Natural killer cell (primary cell): ENCODE results near the gene MACF1. TPM values are rescaled to one million over a fixed set of nuclear protein-coding genes. Genes with fewer than 3 reads are reported as not detected.

Experiments
- ATAC-seq, 3 donors: fragments of 150-1000 bp in 2 of 3; fragments of 200-7000 bp in 1 of 3; cut with Tn5 transposase; 1 replicate in 1 of 3; 2 replicates in 2 of 3; pipeline ENCODE4 v1.10.0; 2021; ENCODE audit warnings: mild to moderate bottlenecking in 2 of 3, moderate library complexity in 2 of 3
- DNase-seq, 2 donors: peaks; one replicate each; pipeline versions ENCODE4 v3.0.0 to v3.0.0-alpha.2; 2013 to 2021; ENCODE audit warnings: mixed read lengths in 1 of 2
- H3K27ac ChIP-seq: one replicate; pipeline ENCODE4 v1.5.1; 2013; ENCODE audit warnings: mild to moderate bottlenecking, low read length
- H3K27me3 ChIP-seq: one replicate; pipeline ENCODE4 v1.6.1; 2013; ENCODE audit warnings: low read length; ENCODE audit not compliant: control insufficient read depth, insufficient read depth
- H3K36me3 ChIP-seq: one replicate; pipeline ENCODE4 v1.6.1; 2013; ENCODE audit warnings: low read length; ENCODE audit not compliant: control insufficient read depth, insufficient read depth
- H3K4me1 ChIP-seq: one replicate; pipeline ENCODE4 v1.6.1; 2013; ENCODE audit warnings: low read length; ENCODE audit not compliant: control insufficient read depth, insufficient read depth
- H3K4me3 ChIP-seq: one replicate; pipeline ENCODE4 v1.5.1; 2013; ENCODE audit warnings: low read length
- H3K9me3 ChIP-seq: one replicate; pipeline ENCODE4 v1.6.1; 2013; ENCODE audit warnings: low read length; ENCODE audit not compliant: control insufficient read depth, insufficient read depth
- H3K27ac Mint-ChIP-seq, 2 donors: one replicate each; pipeline ENCODE4 v1.8.0; 2022; ENCODE audit warnings: mild to moderate bottlenecking in 2 of 2, mixed read lengths in 2 of 2, moderate library complexity in 1 of 2
- H3K27me3 Mint-ChIP-seq, 2 donors: one replicate each; pipeline ENCODE4 v1.8.0; 2022; ENCODE audit warnings: low read depth in 2 of 2, mixed read lengths in 2 of 2
- H3K36me3 Mint-ChIP-seq: one replicate; pipeline ENCODE4 v1.8.0; 2022; ENCODE audit warnings: mixed read lengths
- H3K4me1 Mint-ChIP-seq, 2 donors: one replicate each; pipeline ENCODE4 v1.8.0; 2022; ENCODE audit warnings: mixed read lengths in 2 of 2
- H3K4me3 Mint-ChIP-seq: one replicate; pipeline ENCODE4 v1.8.0; 2022; ENCODE audit warnings: mild to moderate bottlenecking, moderate library complexity, mixed read lengths
- H3K9me3 Mint-ChIP-seq, 2 donors: one replicate each; pipeline ENCODE4 v1.8.0; 2022; ENCODE audit warnings: mixed read lengths in 2 of 2
- CTCF ChIP-seq: fragments of 200-600 bp; IDR thresholded peaks from one replicate; pipeline ENCODE4 v1.8.0; 2022; ENCODE audit warnings: antibody characterized with exemption
- WGBS: methylation state at CpG from one replicate; pipeline ENCODE4 v1.1.7; 2013; ENCODE audit warnings: missing lambda C conversion rate; ENCODE audit not compliant: insufficient coverage; 5-methylcytosine and 5-hydroxymethylcytosine counted together
- intact Hi-C: fragments of 100-400 bp; cut with micrococcal nuclease; formaldehyde crosslinking; loops from one replicate; pipeline ENCODE4 v1.14.2; 2022
- total RNA-seq, 4 donors: library from RNA; stranded (reverse); fragments of 120-200 nt in 1 of 4; gene quantifications; one replicate each; pipeline versions ENCODE4 v1.2.3 to v1.2.4, GENCODE V29; 2013 to 2022

MACF1 gene
- total RNA-seq, 3 donors from 2014 or later (not counting 1 experiment from before 2014, with no cell fraction given): 752 to 811 (median 752) TPM

GRCh38 chr1:39262802-39263201 lies 58.3 kb downstream of the MACF1 start:
- H3K4me3 ChIP-seq: no peak overlapping the region
- Mint-ChIP-seq H3K36me3 (no peaks in the 10 kb centered on the region), H3K4me3 (no peak overlapping the region), H3K27me3 (no peaks in the 10 kb centered on the region), H3K9me3 (no peaks in the 10 kb centered on the region), H3K27ac (peak overlapping the region; percentile 63 to 83), H3K4me1 (peaks cover 61 to 67% of the 10 kb centered on the region in 2 donors)
- no peaks in the 10 kb centered on the region for H3K9me3 ChIP-seq
- ATAC-seq: no peak
- DNase-seq: no peak
- H3K4me1 ChIP-seq: peaks cover 12% of the 10 kb centered on the region
- intact Hi-C loops: no loop called here
- WGBS: 86% methylated on average over 4 of the region's 4 CpGs
- H3K36me3 ChIP-seq: peaks cover 21% of the 10 kb centered on the region
- no peaks in the 10 kb centered on the region for H3K27me3 ChIP-seq
- H3K27ac ChIP-seq: no peak overlapping the region
- no peak for TF ChIP-seq CTCF

- no peaks in the 10 kb centered on the region for H3K9me3 Mint-ChIP-seq
- DNase-seq: peak in 1 of 2 donors; percentile 34
- no peak overlapping the region for H3K4me3 Mint-ChIP-seq
- no peak overlapping the region for H3K4me3 ChIP-seq
- 56% methylated on average over 1 of the region's 1 CpG for WGBS
- no peak for TF ChIP-seq CTCF
- no peak for ATAC-seq
- no peaks in the 10 kb centered on the region for H3K27me3 ChIP-seq
- peaks cover 36% of the 10 kb centered on the region for H3K4me1 ChIP-seq
- H3K4me1 Mint-ChIP-seq: peaks cover 88 to 92% of the 10 kb centered on the region in 2 donors
- no peaks in the 10 kb centered on the region for H3K27me3 Mint-ChIP-seq
- H3K36me3 ChIP-seq: peaks cover 13% of the 10 kb centered on the region
- no peak overlapping the region for H3K27ac ChIP-seq
- intact Hi-C loops: no loop called here
- H3K36me3 Mint-ChIP-seq: no peaks in the 10 kb centered on the region
- peak overlapping the region; percentile 72 to 87 for H3K27ac Mint-ChIP-seq
- no peaks in the 10 kb centered on the region for H3K9me3 ChIP-seq
Observed at GRCh38 chr1:39266269-39266668, 61.8 kb downstream of the MACF1 start.

GRCh38 chr1:39266792-39267191 lies 62.3 kb downstream of the MACF1 start:
- H3K36me3 Mint-ChIP-seq: no peaks in the 10 kb centered on the region
- 62% methylated on average over 1 of the region's 1 CpG for WGBS
- intact Hi-C loops: no loop called here
- H3K27me3 ChIP-seq: no peaks in the 10 kb centered on the region
- no peaks in the 10 kb centered on the region for H3K9me3 ChIP-seq
- no peak overlapping the region for H3K4me3 Mint-ChIP-seq
- ATAC-seq (no peak), DNase-seq (no peak)
- no peaks in the 10 kb centered on the region for H3K9me3 Mint-ChIP-seq
- peaks cover 88 to 92% of the 10 kb centered on the region in 2 donors for H3K4me1 Mint-ChIP-seq
- H3K27ac Mint-ChIP-seq: peak overlapping the region; percentile 72 to 87
- H3K27ac ChIP-seq: no peak overlapping the region
- H3K27me3 Mint-ChIP-seq: no peaks in the 10 kb centered on the region
- H3K4me1 ChIP-seq: peaks cover 35% of the 10 kb centered on the region
- no peak for TF ChIP-seq CTCF
- no peak overlapping the region for H3K4me3 ChIP-seq
- H3K36me3 ChIP-seq: peaks cover 13% of the 10 kb centered on the region

GRCh38 chr1:39268112-39268581 lies 63.7 kb downstream of the MACF1 start:
- H3K27me3 ChIP-seq: no peaks in the 10 kb centered on the region
- Mint-ChIP-seq H3K27ac (peak overlapping the region; percentile 87 to 90), H3K36me3 (no peaks in the 10 kb centered on the region), H3K4me3 (no peak overlapping the region), H3K27me3 (no peaks in the 10 kb centered on the region), H3K9me3 (no peaks in the 10 kb centered on the region), H3K4me1 (peaks cover 88 to 89% of the 10 kb centered on the region in 2 donors)
- ATAC-seq (peak; percentile 40 to 62 (median 45)), DNase-seq (peak in 1 of 2 donors; percentile 46)
- peaks cover 32% of the 10 kb centered on the region for H3K4me1 ChIP-seq
- TF ChIP-seq CTCF: no peak
- H3K9me3 ChIP-seq: no peaks in the 10 kb centered on the region
- peaks cover 15% of the 10 kb centered on the region for H3K36me3 ChIP-seq
- no peak overlapping the region for H3K4me3 ChIP-seq
- intact Hi-C loops: no loop called here
- no peak overlapping the region for H3K27ac ChIP-seq
- WGBS: 49% methylated on average over 8 of the region's 8 CpGs
